NCI-H226 (cell line): ENCODE measurements around the gene UTS2R.
A peak's percentile ranks its signal among the peaks of the same experiment; 100 is the strongest.
"Not testable (repeated sequence)": the region's sequence is repeated elsewhere in the genome, so short reads cannot be mapped to it uniquely, and the experiment has no call there.

Source experiments
- DNase-seq: peaks from one replicate; pipeline ENCODE4 v3.0.0-alpha.2; 2015

UTS2R gene

GRCh38 chr17:82411396-82412053 is 40.0 kb downstream of the UTS2R start:
- no peak for DNase-seq

DNA sequence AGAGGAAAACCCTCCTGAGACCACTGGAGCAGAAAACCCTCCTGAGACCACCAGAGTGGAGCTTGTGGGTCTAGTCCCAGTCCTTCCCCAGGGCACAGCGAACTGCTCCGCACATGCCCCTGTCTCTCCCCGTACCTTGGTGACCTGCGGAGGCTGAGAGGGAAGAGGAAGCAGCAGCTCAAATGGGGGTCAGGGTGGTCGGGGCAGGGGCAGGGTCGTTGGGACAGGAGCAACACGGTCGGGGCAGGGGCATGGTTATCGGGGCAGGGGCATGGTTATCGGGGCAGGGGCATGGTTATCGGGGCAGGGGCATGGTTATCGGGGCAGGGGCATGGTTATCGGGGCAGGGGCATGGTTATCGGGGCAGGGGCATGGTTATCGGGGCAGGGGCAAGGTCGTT is 40.5 kb downstream of the UTS2R start:
- DNase-seq, result not testable (repeated sequence)

DNA sequence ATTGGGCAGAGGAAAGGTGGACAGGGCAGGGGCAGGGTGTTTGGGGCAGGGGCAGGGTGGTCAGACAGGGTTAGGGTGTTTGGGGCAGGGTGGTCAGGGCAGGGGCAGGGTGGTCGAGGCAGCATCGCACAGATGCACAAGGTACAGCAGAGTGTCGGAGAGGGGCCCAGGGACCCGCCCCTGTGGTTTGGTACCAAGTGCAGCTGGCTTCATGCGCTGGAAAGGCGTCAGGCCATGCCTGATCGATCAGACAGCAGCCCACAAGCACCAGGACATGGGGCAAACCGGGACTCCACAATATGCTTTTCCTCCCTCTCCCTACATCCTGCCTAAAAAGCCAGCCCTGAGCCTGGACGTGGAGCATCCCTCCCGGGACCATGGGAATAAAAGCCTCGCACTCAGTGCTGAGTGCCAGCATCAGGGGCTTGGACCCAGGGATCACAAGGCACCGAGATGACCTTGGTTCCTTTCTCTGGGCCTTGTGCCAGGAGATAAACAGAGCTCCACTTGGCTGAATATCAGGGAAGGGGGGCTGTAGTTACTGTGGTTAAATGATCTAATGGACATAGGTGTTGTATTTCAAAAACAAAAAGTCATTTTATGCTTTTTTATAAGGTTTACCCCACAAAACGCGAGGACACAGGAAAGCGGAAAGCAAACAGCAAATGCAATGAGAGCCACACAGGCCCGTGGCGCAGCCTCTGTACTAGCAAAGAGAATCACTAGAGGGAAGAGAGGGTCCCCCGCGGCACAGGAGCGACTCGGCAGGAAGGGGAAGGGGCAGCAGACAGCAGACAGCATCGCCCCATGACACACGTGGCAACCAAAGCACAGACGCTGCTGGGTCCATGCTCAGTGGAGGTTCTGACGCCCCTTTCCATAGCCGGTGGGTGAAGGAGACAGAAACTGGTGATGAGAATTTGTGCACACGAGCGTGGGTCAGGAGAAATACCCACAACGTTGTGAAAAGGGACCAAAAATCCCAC is 41.3 kb downstream of the UTS2R start:
- no peak for DNase-seq

DNA sequence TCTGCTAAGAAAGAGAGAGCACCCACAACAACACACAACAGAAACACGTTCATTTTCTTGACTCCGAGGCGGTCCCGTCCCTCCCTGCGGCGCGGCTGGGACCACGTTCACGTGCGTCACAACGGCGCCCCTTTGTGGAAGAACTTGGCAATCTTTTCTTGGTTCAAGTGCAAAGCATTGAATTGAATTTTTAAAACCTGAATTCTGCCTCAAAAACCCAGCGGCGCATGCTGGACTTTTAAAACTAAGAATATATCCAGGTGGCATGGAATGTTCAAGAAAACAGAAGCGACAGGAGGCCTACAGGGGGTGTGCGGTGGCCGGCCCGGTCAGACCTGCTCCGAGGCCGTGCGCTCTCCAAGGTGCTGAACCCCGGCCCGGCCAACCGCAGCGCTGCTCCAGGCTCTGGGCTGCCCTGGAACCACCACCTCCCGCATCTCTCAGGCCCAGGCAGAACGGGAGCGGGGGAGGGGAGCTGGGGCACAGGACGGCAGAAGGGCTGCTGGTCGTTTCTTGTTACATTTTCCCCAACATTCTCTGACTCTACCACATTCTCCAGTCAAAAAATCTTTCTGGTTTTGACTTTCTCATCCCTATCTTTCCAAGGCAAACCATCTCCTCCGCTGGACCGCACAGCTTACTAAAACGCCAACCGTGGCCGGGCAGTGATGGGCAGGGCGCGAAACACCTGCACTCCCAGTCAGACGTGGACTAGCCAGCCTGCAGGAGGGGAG is 43.1 kb downstream of the UTS2R start:
- DNase-seq, result peak; percentile 54

DNA sequence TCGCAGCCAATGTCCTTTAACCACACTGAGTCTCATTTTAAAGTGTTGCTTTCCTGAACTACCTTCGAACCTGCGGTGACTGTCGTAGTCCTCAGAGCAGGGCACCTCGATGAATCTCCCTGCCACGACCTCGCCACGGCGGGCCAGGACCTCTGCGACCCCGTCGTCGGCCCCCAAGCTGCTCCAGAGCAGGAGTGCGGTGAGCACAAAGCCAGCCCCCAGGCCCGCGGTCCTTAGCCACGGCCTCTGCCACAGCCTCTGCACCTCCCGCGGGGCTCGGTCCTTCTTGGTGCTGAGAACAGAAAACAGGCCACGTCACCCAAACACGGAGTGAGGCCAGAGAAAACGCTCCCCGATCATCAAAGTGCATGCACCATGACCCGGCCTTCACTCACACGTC is 43.8 kb downstream of the UTS2R start:
- DNase-seq, result no peak

DNA sequence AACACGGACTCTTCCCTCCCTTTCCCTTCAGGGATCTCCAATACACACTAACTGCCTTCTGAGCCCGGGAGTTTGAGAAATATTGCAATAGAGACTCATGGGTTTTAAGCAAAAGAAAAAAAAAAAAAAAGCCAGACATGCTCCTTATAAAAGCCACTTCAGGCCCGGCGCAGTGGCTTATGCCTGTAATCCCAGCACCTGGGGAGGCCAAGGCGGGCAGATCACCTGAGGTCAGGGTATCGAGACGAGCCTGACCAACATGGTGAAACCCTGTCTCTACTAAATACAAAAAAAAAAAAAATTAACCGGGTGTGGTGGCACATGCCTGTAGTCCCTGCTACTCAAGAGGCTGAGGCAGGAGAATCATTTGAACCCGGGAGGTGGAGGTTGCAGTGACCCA is 44.2 kb downstream of the UTS2R start:
- no peak for DNase-seq

DNA sequence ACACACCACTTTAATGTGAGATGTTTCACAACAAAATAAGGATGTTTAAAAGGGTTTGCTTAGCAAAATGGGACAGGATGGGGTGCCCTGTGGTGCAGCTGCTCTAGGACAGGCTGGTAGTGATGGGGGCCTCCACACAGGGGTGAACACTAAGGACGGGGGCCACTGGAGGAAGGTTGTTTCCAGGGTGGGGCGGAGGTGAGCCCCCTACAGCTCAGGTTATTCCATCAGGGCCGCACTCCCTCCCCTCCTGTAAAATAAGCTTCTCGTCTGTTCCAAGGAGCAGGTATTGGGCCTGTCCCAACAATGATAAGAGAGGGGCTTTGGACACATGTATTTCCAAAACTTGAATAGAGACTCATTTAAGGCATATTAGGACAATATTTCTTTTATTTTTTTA is 44.7 kb downstream of the UTS2R start:
- no peak for DNase-seq

GRCh38 chr17:82416771-82417170 is 45.2 kb downstream of the UTS2R start:
- no peak for DNase-seq

- DNase-seq, result peak; percentile 74
Observed at GRCh38 chr17:82418001-82418986, 46.7 kb downstream of the UTS2R start, which contains the start of the genes HEXD and OGFOD3. Gene HEXD, plus strand, starts transcription at chr17:82418347. Its CDS starts 1,453 bp downstream, at chr17:82419800. Gene OGFOD3, minus strand, starts transcription at chr17:82418586. Its CDS starts 101 bp downstream, at chr17:82418485.

- no peak for DNase-seq
Observed at GRCh38 chr17:82419540-82419939, 48.0 kb downstream of the UTS2R start.

- DNase-seq, result peak; percentile 23
Observed at GRCh38 chr17:82424001-82424862, 52.7 kb downstream of the UTS2R start.

GRCh38 chr17:82424863-82425159 is 53.2 kb downstream of the UTS2R start:
- no peak for DNase-seq
